Testis (tissue), 3 donors: Measurements from ENCODE around the gene GJA4. TPM values are rescaled to one million over a fixed set of nuclear protein-coding genes. Genes with fewer than 3 reads are reported as not detected.
"Not testable (repeated sequence)": the region's sequence is repeated elsewhere in the genome, so short reads cannot be mapped to it uniquely, and the experiment has no call there.

Source experiments
- DNase-seq: peaks from one replicate; pipeline ENCODE4 v3.0.0-alpha.2; 2019
- H3K27ac ChIP-seq, 2 donors: fragments of 200-600 bp; sonication (generic); one replicate each; pipeline ENCODE4 v1.5.1; 2019
- H3K27me3 ChIP-seq: fragments of 200-600 bp; sonication (generic); one replicate; pipeline ENCODE4 v1.5.1; 2019
- H3K36me3 ChIP-seq: fragments of 200-600 bp; sonication (generic); one replicate; pipeline ENCODE4 v1.5.1; 2017; ENCODE audit warnings: low read depth; ENCODE audit errors: missing control alignments
- H3K4me1 ChIP-seq: fragments of 200-600 bp; sonication (generic); one replicate; pipeline ENCODE4 v1.5.1; 2019
- H3K4me3 ChIP-seq, 2 donors: fragments of 200-600 bp; sonication (generic); one replicate each; pipeline ENCODE4 v1.5.1; 2017 to 2019
- H3K9me3 ChIP-seq: fragments of 200-600 bp; sonication (generic); one replicate; pipeline ENCODE4 v1.5.1; 2017
- CTCF ChIP-seq, 3 experiments: fragments of 450-650 bp in 2 of 3; fragments of 200-600 bp in 1 of 3; sonication (generic) in 1 of 3; IDR thresholded peaks; one replicate each; pipeline ENCODE4 v1.5.1; 2016 to 2019; ENCODE audit warnings: antibody characterized with exemption in 3 of 3, mild to moderate bottlenecking in 2 of 3, moderate library complexity in 1 of 3
- POLR2A ChIP-seq: fragments of 450-650 bp; IDR thresholded peaks from one replicate; pipeline ENCODE4 v1.6.1; 2017; ENCODE audit warnings: antibody characterized with exemption, mild to moderate bottlenecking, moderate library complexity
- WGBS, 2 donors: methylation state at CpG; one replicate each; pipeline ENCODE4 v1.1.5; 2018; 5-methylcytosine and 5-hydroxymethylcytosine counted together
- intact Hi-C: fragments of 100-400 bp; cut with DNase I; formaldehyde crosslinking; loops from one replicate; pipeline ENCODE4 v1.15.1; 2023; ENCODE audit warnings: low total_unique reads
- polyA plus RNA-seq: library from polyadenylated mRNA; stranded (reverse); fragments of 350-450 nt; fragmentation: Illumina TruSeq; extraction: RNeasy Lipid Tissue Mini Kit (QIAGEN cat#74804); gene quantifications from one replicate; pipeline ENCODE4 v1.2.3, GENCODE V29; 2014; ENCODE audit warnings: low read depth, low replicate concordance; ENCODE audit not compliant: insufficient read depth
- total RNA-seq, 2 donors: library from RNA; depleted of rRNA; stranded (reverse); fragments of >200 nt; gene quantifications; one replicate each; pipeline ENCODE4 v1.2.3, GENCODE V29; 2016

Gene GJA4
- total and polyA plus RNA-seq, 3 donors from 2014 or later, result 10.9 to 11.9 (median 11.3) TPM

GRCh38 chr1:34763142-34763781 lies 29.5 kb upstream of the GJA4 start:
- TF ChIP-seq CTCF (IDR thresholded peaks at IDR 0.05) (no peak), POLR2A (no peak)
- H3K36me3 ChIP-seq, result no peaks in the 10 kb centered on the region
- WGBS, 2 donors, result 55 to 64% methylated on average over 8 of the region's 8 CpGs
- H3K27ac ChIP-seq, result no peak overlapping the region
- H3K27me3 ChIP-seq, result no peaks in the 10 kb centered on the region
- no peak overlapping the region for H3K4me3 ChIP-seq
- intact Hi-C loops, result no loop called here
- no peaks in the 10 kb centered on the region for H3K9me3 ChIP-seq
- H3K4me1 ChIP-seq, result no peaks in the 10 kb centered on the region
- DNase-seq, result no peak

DNA sequence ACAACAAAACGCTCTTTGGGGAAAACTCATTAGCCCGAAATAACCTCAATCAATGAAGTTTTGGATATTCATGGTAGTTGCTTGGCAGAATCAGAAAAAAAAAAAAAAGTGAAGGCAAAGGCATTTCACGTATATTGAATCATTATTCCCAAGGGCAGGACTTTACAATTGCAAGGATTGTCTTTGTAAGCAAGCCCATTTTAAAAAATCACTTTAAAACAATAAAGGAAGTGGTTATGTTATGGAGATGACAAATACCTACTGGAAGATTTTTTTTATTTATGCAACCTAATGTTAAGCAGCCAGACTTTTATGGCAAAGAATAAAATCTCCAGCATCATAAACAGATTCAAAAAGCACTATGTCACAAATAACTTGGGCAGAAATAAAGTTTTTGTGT lies 23.9 kb upstream of the GJA4 start:
- Histone ChIP-seq H3K4me3 (no peak overlapping the region), H3K36me3 (no peaks in the 10 kb centered on the region), H3K4me1 (no peaks in the 10 kb centered on the region), H3K27me3 (no peaks in the 10 kb centered on the region), H3K27ac (no peak overlapping the region), H3K9me3 (no peaks in the 10 kb centered on the region)
- WGBS, 2 donors, result 73 to 79% methylated on average over 3 of the region's 3 CpGs
- TF ChIP-seq CTCF (IDR thresholded peaks at IDR 0.05), result no peak
- no peak for TF ChIP-seq POLR2A
- DNase-seq, result no peak
- intact Hi-C loops, result no loop called here

DNA sequence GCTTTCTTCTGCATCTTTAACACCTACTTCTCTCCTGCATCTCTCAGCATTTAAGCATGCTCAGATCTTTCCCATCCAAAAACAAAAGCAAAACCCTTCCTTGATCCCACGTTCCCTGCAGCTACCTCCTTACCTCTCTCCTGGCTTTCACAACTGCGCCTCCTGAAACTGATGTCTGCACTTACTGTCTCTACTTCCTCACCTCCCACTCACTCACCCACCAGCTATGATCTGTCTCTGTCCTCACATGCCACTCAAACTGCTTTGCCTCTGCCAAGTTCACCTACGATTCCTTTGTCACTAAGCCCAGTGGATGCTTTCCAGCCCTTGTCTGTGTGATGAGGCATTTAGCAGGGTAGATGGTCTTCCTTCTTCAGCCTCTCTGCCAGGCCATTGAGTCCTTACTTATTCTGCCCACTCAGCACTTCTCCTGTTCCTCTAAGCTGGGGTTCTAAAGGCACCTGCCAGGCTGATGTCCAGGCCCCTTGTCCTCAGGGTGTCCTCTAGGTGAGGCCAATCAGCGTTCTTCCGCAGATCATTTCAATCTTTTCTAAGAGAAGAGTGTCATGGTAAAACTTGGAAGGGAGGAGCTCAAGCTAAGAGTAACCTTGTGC lies 21.8 kb upstream of the GJA4 start:
- no peaks in the 10 kb centered on the region for H3K4me1 ChIP-seq
- no peaks in the 10 kb centered on the region for H3K36me3 ChIP-seq
- H3K27me3 ChIP-seq, result no peaks in the 10 kb centered on the region
- H3K9me3 ChIP-seq, result no peaks in the 10 kb centered on the region
- intact Hi-C loops, result no loop called here
- H3K4me3 ChIP-seq, result no peak overlapping the region
- WGBS, 2 donors, result 83 to 84% methylated on average over 5 of the region's 5 CpGs
- H3K27ac ChIP-seq, result no peak overlapping the region
- no peak for DNase-seq
- TF ChIP-seq POLR2A, result no peak
- no peak for TF ChIP-seq CTCF (IDR thresholded peaks at IDR 0.05)

GRCh38 chr1:34771573-34772371 lies 21.0 kb upstream of the GJA4 start:
- Histone ChIP-seq H3K27ac (no peak overlapping the region), H3K4me3 (no peak overlapping the region), H3K27me3 (no peaks in the 10 kb centered on the region), H3K36me3 (no peaks in the 10 kb centered on the region), H3K4me1 (no peaks in the 10 kb centered on the region), H3K9me3 (no peaks in the 10 kb centered on the region)
- no peak for TF ChIP-seq CTCF (IDR thresholded peaks at IDR 0.05)
- TF ChIP-seq POLR2A, result no peak
- no peak for DNase-seq
- intact Hi-C loops, result no loop called here
- WGBS, 2 donors, result 84 to 88% methylated on average over 16 of the region's 16 CpGs

DNA sequence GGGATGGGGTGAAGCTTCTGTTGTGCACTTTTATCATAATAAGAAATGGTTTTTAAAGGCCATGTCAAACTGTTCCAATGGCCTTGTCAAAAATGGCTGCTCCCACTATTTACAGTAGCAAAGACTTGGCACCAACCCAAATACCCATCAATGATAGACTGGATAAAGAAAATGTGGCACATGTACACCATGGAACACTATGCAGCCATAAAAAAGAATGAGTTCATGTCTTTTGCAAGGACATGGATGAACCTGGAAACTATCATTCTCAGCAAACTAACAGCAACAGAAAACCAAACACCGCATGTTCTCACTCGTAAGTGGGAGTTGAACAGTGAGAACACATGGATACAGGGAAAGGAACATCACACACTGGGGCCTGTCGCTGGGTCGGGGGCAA lies 19.7 kb upstream of the GJA4 start:
- H3K27me3 ChIP-seq, H3K36me3 ChIP-seq, intact Hi-C loops, H3K9me3 ChIP-seq, H3K4me1 ChIP-seq, H3K4me3 ChIP-seq, DNase-seq, H3K27ac ChIP-seq: not testable (repeated sequence)
- 93 to 94% methylated on average over 4 of the region's 4 CpGs for WGBS, 2 donors
